Stimulated activated CD8-positive, alpha-beta memory T cell treated with anti-CD3 and anti-CD28 coated beads, Interleukin-7, amount 100 ng/mL, for 4 hours (primary cell): ENCODE results near the gene PMEPA1.

Experiments used
- DNase-seq, 2 donors: peaks; one replicate each; pipeline ENCODE4 v3.0.0-alpha.2; 2020; ENCODE audit warnings: low read depth in 2 of 2

The PMEPA1 gene

DNA sequence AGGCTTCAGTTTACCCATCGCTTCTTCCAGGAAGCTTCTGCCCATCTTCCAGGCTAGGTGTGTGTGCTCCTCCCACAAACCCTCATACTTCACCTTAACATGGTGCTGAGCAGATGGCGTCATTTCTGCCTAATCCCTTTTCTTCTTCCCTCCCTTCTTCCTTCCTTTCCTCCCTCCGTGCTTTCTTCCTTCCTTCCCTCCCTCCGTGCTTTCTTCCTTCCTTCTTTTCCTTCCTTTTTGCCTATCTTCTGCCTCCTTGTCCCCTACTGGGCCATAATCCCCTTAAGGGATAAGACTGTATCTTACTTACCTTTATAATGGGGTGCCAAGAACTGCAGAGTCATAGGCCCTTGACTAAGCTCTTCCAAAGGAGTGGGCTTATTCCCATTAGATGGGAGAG, 27.5 kb upstream of the PMEPA1 start:
- DNase-seq, result no peak

- DNase-seq, result no peak
Observed at GRCh38 chr20:57736738-57737347, 27.0 kb upstream of the PMEPA1 start.

GRCh38 chr20:57735831-57736737, 26.3 kb upstream of the PMEPA1 start:
- no peak for DNase-seq

DNA sequence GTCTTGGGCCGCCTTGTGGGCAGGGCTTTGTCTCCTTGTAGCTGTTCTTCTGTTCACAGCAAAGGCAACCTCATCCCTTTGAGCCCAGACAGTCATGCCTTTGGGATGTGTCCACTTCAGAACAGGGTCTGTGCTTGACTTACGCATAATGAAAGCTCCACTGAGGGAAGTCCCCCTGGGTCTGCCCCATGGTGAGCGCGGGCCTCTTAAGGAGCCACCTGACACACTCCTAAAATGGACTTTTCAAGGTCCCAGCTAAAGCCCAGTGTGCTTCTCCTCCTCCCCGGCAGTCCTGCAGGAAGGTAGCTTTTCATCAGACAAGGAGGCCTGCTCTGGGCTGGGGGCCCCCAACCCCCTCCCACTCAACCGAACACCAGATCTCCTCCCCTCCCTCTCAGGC, 24.9 kb upstream of the PMEPA1 start:
- DNase-seq, result no peak

GRCh38 chr20:57732226-57732625, 22.4 kb upstream of the PMEPA1 start:
- no peak for DNase-seq

DNA sequence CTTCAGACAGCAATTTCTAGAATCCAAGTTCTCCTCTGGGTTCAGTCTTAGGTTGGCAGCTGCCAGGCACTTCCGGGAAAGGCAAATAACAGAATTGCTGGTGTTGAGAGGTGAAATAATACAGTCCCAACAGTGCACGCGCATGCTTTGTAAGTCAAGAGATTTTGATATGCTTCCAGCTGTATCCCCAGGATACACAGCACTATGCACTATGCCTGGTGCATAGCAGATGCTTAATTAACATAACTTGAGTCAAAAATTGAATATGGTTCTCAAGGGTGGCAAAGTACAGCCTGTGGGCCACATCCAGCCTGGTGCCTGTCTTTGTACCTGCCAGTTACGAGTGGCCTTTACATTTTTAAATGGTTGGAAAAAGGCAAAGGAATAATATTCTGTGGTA, 18.9 kb upstream of the PMEPA1 start:
- DNase-seq, result no peak

GRCh38 chr20:57727863-57728262, 18.0 kb upstream of the PMEPA1 start:
- no peak for DNase-seq

- no peak for DNase-seq
Observed at GRCh38 chr20:57725636-57726035, 15.8 kb upstream of the PMEPA1 start.

GRCh38 chr20:57724610-57725405, 15.0 kb upstream of the PMEPA1 start:
- no peak for DNase-seq

GRCh38 chr20:57723816-57724215, 14.0 kb upstream of the PMEPA1 start:
- no peak for DNase-seq

GRCh38 chr20:57719951-57720350, 10.1 kb upstream of the PMEPA1 start:
- DNase-seq, result no peak

DNA sequence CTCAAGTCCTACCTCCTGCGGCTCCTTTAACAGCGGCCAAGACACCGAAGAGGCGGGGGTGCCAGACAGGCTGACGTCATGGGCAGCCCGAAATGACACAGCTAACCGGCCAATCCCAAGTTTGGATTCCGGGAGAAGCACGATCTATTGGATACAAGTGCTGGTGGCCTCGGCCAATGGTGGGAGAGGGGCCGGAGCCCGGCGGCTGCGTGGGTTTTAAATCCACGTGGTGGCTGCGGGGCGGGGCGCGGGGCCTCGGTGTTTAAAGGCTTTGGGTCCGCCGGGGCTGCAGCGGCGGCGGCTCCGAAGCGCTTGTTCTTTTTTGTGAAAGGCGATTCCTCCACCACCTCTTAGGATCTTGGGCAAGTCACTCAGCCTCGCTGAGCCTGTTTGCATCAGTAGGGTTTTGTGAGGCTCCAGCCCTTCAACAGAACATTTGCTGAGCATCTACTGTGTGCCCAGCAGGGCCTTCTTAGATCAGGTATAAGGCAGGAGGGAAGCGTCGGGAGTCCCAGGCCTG, 8.7 kb upstream of the PMEPA1 start:
- DNase-seq, result peak; percentile 87 to 90

DNA sequence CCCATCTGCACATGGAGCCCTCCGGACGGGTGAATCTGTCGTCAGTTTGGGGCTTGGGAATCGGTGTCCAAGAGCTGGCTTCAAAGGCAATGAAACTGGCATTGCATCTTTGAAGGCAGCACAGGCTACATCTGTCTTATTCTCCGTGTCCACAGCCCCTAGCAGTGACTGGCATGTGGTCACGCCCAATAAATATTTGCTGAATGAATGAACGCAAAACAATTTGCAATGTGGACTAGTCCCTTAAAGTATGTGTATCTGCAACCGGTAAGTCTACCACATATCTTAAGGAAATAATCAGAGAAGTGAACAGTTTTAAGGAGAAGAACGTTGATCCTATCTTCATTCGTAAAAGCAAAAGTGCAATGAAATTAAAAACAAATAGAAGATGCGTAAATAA, 8.0 kb upstream of the PMEPA1 start:
- no peak for DNase-seq

- no peak for DNase-seq
Observed at GRCh38 chr20:57716901-57717300, 7.1 kb upstream of the PMEPA1 start.

GRCh38 chr20:57716202-57716601, 6.4 kb upstream of the PMEPA1 start:
- no peak for DNase-seq

- DNase-seq, result no peak
Observed at GRCh38 chr20:57715268-57715904, 5.6 kb upstream of the PMEPA1 start.

GRCh38 chr20:57714409-57715267, 4.8 kb upstream of the PMEPA1 start:
- DNase-seq, result no peak

- no peak for DNase-seq
Observed at GRCh38 chr20:57713951-57714350, 4.1 kb upstream of the PMEPA1 start.

DNA sequence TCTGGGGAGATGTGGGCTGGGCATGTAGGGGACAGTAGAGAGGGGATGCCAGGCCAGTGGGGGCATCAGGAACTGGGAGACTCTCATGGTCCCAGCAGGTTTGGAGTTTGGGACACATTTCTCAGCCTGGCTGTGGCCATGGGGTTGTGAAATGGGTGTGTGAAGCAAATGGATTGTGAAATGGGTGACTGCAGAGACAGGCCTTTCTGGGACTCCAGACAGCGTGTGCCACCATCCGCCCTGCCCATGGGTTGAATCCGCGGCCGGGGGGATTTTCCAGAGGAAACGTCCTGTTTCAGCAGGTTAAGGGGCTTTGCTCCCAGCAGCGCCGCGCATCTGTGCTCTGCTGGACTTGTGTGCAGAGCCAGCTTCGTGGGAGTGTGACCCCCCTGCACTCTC, 3.7 kb upstream of the PMEPA1 start:
- no peak for DNase-seq

- no peak for DNase-seq
Observed at GRCh38 chr20:57712851-57713504, 3.2 kb upstream of the PMEPA1 start.
